Measurements from ENCODE around the gene ADGRE3.

ADGRE3 gene

DNA sequence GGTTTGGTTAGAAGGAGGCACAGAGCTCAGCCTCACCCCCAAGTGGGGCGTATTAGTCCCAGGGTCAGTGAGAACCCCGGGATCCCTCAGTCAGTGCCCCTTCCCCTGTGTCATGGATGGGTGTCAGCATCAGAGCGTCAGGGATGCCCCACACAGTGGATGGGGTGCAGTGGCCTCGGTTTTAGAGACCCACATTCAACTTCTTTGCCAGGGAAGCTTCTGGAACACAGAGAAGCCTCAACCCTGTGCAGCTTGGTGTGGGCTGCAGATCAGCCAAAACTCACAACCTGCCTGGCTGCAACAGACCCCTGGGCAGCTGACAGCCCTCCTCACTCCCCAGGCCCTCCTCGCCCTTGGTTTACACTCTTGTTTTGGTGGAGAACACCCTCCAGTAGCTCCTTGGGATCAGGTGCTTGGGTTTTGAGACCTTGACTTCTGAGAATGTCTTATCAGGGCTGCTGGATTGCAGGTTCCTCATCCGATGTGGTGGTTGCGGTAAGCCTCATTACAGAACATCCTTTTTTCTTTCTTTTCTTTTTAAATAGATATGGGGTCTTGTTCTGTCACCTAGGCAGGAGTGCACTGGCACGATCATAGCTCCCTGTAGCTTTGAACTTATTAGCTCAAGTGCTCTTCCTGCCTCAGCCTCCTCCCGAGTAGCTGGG is 26.2 kb upstream of the ADGRE3 start:
- TF ChIP-seq, protein P1, sequence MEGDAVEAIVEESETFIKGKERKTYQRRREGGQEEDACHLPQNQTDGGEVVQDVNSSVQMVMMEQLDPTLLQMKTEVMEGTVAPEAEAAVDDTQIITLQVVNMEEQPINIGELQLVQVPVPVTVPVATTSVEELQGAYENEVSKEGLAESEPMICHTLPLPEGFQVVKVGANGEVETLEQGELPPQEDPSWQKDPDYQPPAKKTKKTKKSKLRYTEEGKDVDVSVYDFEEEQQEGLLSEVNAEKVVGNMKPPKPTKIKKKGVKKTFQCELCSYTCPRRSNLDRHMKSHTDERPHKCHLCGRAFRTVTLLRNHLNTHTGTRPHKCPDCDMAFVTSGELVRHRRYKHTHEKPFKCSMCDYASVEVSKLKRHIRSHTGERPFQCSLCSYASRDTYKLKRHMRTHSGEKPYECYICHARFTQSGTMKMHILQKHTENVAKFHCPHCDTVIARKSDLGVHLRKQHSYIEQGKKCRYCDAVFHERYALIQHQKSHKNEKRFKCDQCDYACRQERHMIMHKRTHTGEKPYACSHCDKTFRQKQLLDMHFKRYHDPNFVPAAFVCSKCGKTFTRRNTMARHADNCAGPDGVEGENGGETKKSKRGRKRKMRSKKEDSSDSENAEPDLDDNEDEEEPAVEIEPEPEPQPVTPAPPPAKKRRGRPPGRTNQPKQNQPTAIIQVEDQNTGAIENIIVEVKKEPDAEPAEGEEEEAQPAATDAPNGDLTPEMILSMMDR (conservative IDR thresholded peaks at IDR 0.05) = no peak
- H3K27ac ChIP-seq = no peak overlapping the region

DNA sequence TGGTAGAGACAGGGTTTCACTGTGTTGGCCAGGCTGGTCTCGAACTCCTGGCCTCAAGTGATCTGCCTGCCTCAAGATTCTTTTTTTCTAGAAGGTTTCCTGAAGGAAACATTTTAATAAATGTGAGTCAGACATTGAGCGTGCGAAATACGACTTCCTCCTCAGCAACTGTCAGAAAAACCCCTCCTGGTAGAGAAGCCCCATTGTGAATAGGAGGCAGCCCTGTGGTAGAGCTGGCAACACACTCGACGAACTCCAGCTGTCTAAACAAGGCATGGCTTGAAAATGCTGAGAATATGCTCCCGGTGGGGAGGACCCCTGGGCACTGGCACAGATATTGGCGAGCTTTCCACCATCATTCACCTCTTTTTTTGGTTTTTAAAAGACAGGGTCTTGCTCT is 25.0 kb upstream of the ADGRE3 start:
- H3K27ac ChIP-seq = no peak overlapping the region
- TF ChIP-seq, protein P1 (conservative IDR thresholded peaks at IDR 0.05) = no peak

DNA sequence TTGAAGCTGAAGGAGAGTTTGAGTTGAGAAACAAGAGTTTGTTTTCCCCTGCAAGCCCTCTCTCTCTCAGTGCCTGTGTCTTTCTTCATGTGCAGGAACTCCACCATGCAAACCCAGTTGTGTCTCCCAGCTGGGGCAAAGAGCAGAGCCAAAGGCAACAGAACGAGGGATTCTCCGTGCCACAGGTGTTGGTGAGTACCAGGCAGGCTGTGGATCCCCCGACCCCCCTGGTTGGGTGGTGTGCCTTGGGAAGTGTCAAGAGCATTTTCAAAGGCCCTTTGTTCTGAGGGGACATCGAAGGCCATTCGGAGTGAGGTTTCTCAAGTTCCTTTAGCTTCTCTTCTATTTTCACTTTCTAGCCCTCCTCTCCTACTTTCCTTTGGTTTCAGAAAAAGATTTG is 20.8 kb upstream of the ADGRE3 start:
- no peak overlapping the region for H3K27ac ChIP-seq
- TF ChIP-seq, protein P1 (conservative IDR thresholded peaks at IDR 0.05) = no peak

DNA sequence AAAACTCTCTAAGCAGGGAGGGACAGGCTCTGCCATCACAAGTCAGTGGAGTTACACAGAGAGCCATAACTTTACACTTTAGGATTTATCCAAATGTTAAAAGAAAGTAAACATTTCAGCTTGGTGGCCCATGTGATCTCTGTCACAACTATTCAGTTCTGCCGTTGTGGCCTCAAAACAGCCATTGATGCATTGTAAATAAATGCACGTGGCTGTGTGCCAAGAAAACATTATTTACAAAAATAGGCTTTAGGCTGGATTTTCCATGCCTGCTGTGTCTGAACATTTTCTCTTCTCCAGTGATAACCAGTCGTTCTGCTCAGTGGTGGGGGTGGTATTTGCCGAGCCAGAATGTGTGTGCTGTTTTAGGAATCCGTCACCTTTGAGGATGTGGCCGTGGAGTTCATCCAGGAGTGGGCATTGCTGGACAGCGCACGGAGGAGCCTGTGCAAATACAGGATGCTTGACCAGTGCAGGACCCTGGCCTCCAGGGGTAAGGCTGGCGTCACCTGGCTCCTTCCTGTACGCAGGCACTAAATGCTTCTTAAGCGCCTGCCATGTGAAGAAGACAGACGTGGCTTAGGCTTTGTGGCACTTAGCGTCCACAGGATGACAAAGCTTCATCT is 20.1 kb upstream of the ADGRE3 start:
- H3K27ac ChIP-seq = no peak overlapping the region
- TF ChIP-seq, protein P1 (conservative IDR thresholded peaks at IDR 0.05) = no peak

DNA sequence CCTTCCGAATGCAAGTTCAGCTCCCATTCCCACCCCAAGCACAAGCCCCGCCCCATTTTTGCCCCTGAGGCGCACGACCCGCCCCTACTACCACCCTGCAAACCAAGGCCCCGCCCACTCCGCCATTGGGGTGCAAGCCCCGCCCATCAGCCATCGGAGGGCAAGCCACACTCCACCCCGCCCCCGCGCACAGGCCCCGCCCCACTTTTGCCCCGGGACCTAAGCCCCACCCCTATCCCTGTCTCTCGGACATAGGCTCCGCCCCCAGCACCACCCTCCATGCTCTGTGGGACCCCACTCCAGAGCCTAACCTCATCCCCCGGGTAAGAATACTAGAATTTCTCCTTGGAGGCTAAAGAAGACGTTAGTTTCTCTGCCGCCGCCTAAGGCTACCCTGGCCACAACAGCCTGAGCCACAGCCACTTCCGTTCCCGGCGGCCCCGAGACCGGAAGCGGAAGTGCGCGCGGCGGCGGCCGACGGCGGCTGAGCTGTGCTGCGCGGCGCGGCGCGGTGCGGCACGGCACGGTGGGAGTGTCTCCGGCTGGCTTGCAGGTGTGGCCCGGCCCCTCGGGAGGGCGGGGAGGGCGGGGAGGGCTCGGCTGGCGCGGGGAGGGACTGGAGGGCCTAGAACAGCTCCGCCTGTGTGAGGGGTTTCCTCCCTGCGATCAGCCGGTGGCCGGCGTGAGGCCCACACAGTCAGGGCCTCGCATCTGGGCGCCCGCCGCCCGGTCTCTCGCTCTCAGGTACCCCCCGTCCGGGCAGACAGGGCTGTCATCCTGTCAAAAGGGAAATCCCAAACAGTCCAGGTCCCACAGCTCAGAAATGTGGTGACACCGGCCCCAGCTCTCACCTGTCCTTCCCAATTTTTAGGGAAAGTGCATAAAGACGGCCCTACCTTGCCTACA is 15.2 kb upstream of the ADGRE3 start, which contains the start of gene ZNF333:
Gene ZNF333, plus strand, starts transcription at position 451 of the 906 bp plus-strand sequence. CDS start 3,444 bp downstream, outside the sequence.
- H3K27ac ChIP-seq = peak within 1 kb of the TSS; percentile 93
- TF ChIP-seq, protein P1 (conservative IDR thresholded peaks at IDR 0.05) = no peak

DNA sequence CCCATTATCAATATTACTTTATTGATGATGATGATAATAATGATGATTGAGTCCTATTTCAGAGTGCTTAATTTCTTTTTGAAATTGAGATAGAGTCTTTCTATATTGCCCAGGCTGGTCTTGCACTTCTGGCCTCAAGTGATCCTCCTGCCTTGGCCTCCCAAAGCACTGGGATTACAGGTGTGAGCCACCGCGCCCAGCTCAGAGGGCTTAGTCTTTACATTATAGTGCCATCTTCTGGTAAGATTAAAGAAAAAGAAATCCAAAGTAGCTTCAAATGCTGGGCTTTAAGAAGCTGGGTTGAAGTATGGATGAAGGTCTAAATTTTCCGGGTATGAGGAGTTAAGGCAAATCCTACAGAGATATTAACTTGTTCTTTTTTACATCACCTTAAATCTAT is 11.8 kb upstream of the ADGRE3 start:
- H3K27ac ChIP-seq = no peak overlapping the region
- TF ChIP-seq, protein P1 (conservative IDR thresholded peaks at IDR 0.05) = peak; percentile 71

DNA sequence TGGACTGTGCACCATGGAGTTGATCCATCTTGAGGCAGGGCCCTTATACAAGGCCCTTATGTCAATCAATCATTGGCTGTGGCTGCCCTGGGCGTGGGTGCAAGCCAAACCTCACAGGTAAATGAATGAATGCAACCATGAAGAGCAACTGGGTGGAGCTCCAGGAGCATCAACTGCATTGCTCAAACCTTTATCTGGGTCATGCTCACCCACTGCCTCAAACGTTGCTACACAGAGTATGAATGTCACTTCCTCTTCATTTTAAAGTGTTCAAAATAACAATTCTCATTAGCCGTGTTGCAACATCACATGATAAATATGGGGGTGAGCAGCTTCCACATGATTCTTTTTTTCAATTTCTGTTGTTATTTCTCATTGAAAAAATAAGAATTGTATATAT is 8.8 kb upstream of the ADGRE3 start:
- no peak overlapping the region for H3K27ac ChIP-seq
- TF ChIP-seq, protein P1 (conservative IDR thresholded peaks at IDR 0.05) = no peak

Measured in VCaP (cell line).